Hepatocyte (in vitro differentiated cells): Measurements from ENCODE around the gene TMC5. TPM values are rescaled to one million over a fixed set of nuclear protein-coding genes. Genes with fewer than 3 reads are reported as not detected.

Experiments
- DNase-seq: peaks from one replicate; pipeline ENCODE4 v3.0.0-alpha.2; 2016; ENCODE audit warnings: low spot score
- H2AFZ ChIP-seq: fragments of 200-600 bp; sonication (generic); 2 replicates; pipeline ENCODE4 v1.6.0; 2016; ENCODE audit warnings: antibody characterized with exemption, mild to moderate bottlenecking
- H3K27ac ChIP-seq: fragments of 200-600 bp; sonication (generic); 2 replicates; pipeline ENCODE4 v1.5.1; 2016; ENCODE audit warnings: mild to moderate bottlenecking
- H3K27me3 ChIP-seq: fragments of 200-600 bp; sonication (generic); 2 replicates; pipeline ENCODE4 v1.6.1; 2016
- H3K36me3 ChIP-seq: fragments of 200-600 bp; sonication (generic); replicated peaks from 2 replicates; pipeline ENCODE4 v1.5.1; 2016; ENCODE audit warnings: low read depth; ENCODE audit not compliant: insufficient read depth
- H3K4me1 ChIP-seq: fragments of 200-600 bp; sonication (generic); 2 replicates; pipeline ENCODE4 v1.5.1; 2016; ENCODE audit warnings: mild to moderate bottlenecking, moderate library complexity; ENCODE audit not compliant: insufficient read depth
- H3K4me2 ChIP-seq: fragments of 200-600 bp; sonication (generic); 2 replicates; pipeline ENCODE4 v1.6.0; 2016
- H3K4me3 ChIP-seq: fragments of 200-600 bp; sonication (generic); 2 replicates; pipeline ENCODE4 v1.5.1; 2016; ENCODE audit warnings: mild to moderate bottlenecking
- H3K79me2 ChIP-seq: fragments of 200-600 bp; sonication (generic); 2 replicates; pipeline ENCODE4 v1.6.0; 2017; ENCODE audit warnings: mild to moderate bottlenecking
- H3K9me2 ChIP-seq: fragments of 200-600 bp; sonication (generic); replicated peaks from 2 replicates; pipeline ENCODE4 v1.6.0; 2017; ENCODE audit warnings: mild to moderate bottlenecking; ENCODE audit not compliant: insufficient read depth
- H3K9me3 ChIP-seq: fragments of 200-600 bp; sonication (generic); 2 replicates; pipeline ENCODE4 v1.5.1; 2016; ENCODE audit warnings: low read depth, mild to moderate bottlenecking
- H4K20me1 ChIP-seq: fragments of 200-600 bp; sonication (generic); 2 replicates; pipeline ENCODE4 v1.6.0; 2016; ENCODE audit warnings: mild to moderate bottlenecking; ENCODE audit not compliant: insufficient read depth, poor library complexity, severe bottlenecking
- EZH2 ChIP-seq: fragments of 200-600 bp; sonication (generic); IDR thresholded peaks from 2 replicates; pipeline ENCODE4 v1.6.1; 2016; ENCODE audit warnings: antibody characterized with exemption, mild to moderate bottlenecking, borderline replicate concordance
- EZH2phosphoT487 ChIP-seq: fragments of 200-600 bp; sonication (generic); IDR thresholded peaks from one replicate; pipeline ENCODE4 v1.6.1; 2018; ENCODE audit warnings: antibody characterized with exemption, mild to moderate bottlenecking, low read depth, moderate library complexity; ENCODE audit not compliant: unreplicated experiment, severe bottlenecking
- WGBS: methylation state at CpG from one replicate; pipeline ENCODE4 v1.1.6; 2016; ENCODE audit warnings: low lambda C conversion rate; ENCODE audit errors: missing lambda C conversion rate; 5-methylcytosine and 5-hydroxymethylcytosine counted together
- polyA plus RNA-seq: library from polyadenylated mRNA; unstranded; fragments of >200 nt; fragmentation: Nextera tagmentation; extraction: Ambion mirVana; gene quantifications from 2 replicates; pipeline ENCODE4 v1.2.1, GENCODE V29; 2016
- total RNA-seq: library from RNA; depleted of rRNA; stranded (reverse); fragments of >200 nt; gene quantifications from 2 replicates; pipeline ENCODE4 v1.2.3, GENCODE V29; 2014
- TF ChIP-seq, protein P1 (sequence below): fragments of 200-600 bp; sonication (generic); IDR thresholded peaks from 2 replicates; pipeline ENCODE4 v1.5.1; 2016; ENCODE audit warnings: antibody characterized with exemption, mild to moderate bottlenecking; ENCODE audit not compliant: poor library complexity

The TMC5 gene
- total and polyA plus RNA-seq, 2 experiments from 2014 or later: 2.9 to 3.3 TPM

DNA sequence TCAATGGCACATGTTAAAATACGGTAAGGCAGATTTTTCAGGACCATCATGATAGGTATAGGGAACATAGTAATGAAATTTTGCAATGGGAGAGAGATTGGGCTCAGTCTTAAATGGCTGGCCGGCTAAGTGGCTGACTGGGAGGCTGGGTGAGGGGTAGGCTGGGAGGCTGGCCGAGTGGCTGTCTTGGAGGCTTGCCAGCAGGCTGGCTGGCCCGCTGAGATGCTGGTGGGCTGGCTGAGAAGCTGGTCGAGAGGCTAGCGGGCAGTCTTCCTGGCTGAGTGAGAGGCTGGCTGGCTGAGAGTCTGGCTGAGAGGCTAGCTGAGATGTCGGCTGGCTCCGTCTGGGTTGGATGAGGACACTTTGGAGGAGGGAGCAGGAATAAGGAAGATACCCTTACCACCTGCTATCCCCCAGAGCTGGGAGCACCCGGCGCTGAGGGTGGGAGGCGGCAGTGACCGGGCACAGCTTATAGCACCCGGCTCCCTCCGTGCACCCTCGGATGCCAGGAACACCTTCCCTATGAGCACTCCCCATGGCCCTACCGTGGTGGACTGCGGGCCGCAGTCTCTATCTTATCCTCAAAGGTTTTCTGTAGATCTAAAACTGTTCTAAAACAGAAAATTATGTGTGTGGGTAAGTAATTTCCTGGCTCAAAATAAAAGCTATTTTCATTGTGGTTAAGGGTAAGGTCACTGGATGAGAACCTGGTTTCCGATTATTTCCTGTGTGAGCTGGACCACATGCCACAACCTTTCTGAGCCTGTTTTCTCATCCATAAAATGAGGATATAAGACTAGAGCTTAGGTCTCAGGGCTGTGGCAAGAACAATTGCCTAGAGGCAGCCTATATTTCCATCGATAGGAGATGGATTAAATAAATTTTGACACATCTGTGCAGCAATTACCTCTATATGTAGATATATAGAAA is 34.5 kb upstream of the TMC5 start:
- Histone ChIP-seq H3K9me3 (no peaks in the 10 kb centered on the region), H4K20me1 (no peaks in the 10 kb centered on the region), H3K36me3 (no peaks in the 10 kb centered on the region), H3K27me3 (no peaks in the 10 kb centered on the region), H2AFZ (no peak overlapping the region), H3K4me1 (peaks cover 10% of the 10 kb centered on the region), H3K4me3 (no peak overlapping the region), H3K27ac (peak overlapping the region; percentile 54), H3K79me2 (no peaks in the 10 kb centered on the region), H3K9me2 (no peaks in the 10 kb centered on the region), H3K4me2 (no peak overlapping the region)
- 80% methylated on average over 20 of the region's 20 CpGs for WGBS
- TF ChIP-seq, protein P1, sequence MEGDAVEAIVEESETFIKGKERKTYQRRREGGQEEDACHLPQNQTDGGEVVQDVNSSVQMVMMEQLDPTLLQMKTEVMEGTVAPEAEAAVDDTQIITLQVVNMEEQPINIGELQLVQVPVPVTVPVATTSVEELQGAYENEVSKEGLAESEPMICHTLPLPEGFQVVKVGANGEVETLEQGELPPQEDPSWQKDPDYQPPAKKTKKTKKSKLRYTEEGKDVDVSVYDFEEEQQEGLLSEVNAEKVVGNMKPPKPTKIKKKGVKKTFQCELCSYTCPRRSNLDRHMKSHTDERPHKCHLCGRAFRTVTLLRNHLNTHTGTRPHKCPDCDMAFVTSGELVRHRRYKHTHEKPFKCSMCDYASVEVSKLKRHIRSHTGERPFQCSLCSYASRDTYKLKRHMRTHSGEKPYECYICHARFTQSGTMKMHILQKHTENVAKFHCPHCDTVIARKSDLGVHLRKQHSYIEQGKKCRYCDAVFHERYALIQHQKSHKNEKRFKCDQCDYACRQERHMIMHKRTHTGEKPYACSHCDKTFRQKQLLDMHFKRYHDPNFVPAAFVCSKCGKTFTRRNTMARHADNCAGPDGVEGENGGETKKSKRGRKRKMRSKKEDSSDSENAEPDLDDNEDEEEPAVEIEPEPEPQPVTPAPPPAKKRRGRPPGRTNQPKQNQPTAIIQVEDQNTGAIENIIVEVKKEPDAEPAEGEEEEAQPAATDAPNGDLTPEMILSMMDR: no peak
- TF ChIP-seq EZH2: no peak
- no peak for TF ChIP-seq EZH2phosphoT487
- DNase-seq: peak; percentile 13

DNA sequence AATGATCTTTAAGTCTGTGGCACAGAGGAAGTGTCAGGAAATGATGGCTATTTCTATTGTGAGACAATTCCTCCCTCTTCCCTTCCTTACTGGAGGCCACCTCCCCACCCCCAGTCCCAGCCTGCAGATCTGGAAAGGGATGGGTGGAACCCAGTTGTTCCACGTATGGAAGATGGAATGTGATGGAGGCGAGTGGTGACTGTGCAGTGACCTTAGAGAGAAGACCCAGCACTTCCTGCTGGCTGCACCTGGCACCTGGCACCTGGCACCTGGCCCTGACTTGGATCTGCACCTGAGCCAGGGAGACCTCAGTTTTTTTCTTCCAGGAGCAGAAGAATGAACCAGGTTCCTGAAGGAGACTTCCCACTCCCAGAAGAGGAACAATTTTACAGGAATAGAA is 33.0 kb upstream of the TMC5 start:
- H2AFZ ChIP-seq: no peak overlapping the region
- H3K4me2 ChIP-seq: no peak overlapping the region
- DNase-seq: no peak
- H4K20me1 ChIP-seq: no peaks in the 10 kb centered on the region
- no peaks in the 10 kb centered on the region for H3K27me3 ChIP-seq
- no peaks in the 10 kb centered on the region for H3K9me3 ChIP-seq
- TF ChIP-seq EZH2phosphoT487 (no peak), EZH2 (no peak)
- TF ChIP-seq, protein P1: no peak
- H3K27ac ChIP-seq: no peak overlapping the region
- H3K36me3 ChIP-seq: no peaks in the 10 kb centered on the region
- peaks cover 10% of the 10 kb centered on the region for H3K4me1 ChIP-seq
- no peaks in the 10 kb centered on the region for H3K9me2 ChIP-seq
- no peak overlapping the region for H3K4me3 ChIP-seq
- no peaks in the 10 kb centered on the region for H3K79me2 ChIP-seq
- 44% methylated on average over 2 of the region's 2 CpGs for WGBS

DNA sequence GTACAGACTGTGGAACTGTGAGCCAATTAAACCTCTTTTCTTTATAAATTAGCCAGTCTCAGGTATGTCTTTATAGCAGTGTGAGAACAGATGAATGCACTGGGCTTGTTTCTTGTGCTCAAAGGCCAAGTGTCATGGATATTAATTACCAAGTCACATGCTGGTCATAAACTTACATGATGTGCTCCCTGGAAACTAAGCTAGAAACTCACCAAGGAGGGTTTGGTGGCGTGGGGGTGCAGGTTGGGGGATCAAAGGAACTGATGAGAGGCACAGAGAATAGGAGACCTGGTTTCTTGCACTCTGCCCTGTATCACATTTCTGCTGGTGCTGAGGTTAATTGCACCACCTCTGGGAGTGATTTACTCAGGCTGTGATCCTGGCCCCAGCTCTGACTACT is 31.2 kb upstream of the TMC5 start:
- no peaks in the 10 kb centered on the region for H4K20me1 ChIP-seq
- H2AFZ ChIP-seq: no peak overlapping the region
- no peaks in the 10 kb centered on the region for H3K9me2 ChIP-seq
- H3K4me3 ChIP-seq: no peak overlapping the region
- no peaks in the 10 kb centered on the region for H3K9me3 ChIP-seq
- peak overlapping the region; percentile 34 for H3K27ac ChIP-seq
- H3K4me2 ChIP-seq: no peak overlapping the region
- 60% methylated on average over 1 of the region's 1 CpG for WGBS
- H3K4me1 ChIP-seq: peaks cover 5% of the 10 kb centered on the region
- DNase-seq: peak; percentile 34
- no peak for TF ChIP-seq EZH2
- no peak for TF ChIP-seq EZH2phosphoT487
- TF ChIP-seq, protein P1: no peak
- H3K27me3 ChIP-seq: no peaks in the 10 kb centered on the region
- H3K79me2 ChIP-seq: no peaks in the 10 kb centered on the region
- H3K36me3 ChIP-seq: no peaks in the 10 kb centered on the region
